IMR-90 (cell line): ENCODE measurements around the gene NAIF1. TPM values are rescaled to one million over a fixed set of nuclear protein-coding genes. Genes with fewer than 3 reads are reported as not detected.
A peak's percentile ranks its signal among the peaks of the same experiment; 100 is the strongest.

Experiments used
- ATAC-seq: fragments of 200-7000 bp; cut with Tn5 transposase; 2 replicates; pipeline ENCODE4 v1.9.1; 2020; ENCODE audit warnings: low read depth, mild to moderate bottlenecking, moderate library complexity
- BruUV-seq: library from RNA; stranded (reverse); fragments of 400-500 nt; replicated peaks from 2 replicates; lab custom pipeline; 2021; lab: Mats Ljungman, UMichigan
- CTCF ChIA-PET: fragments of 300-600 bp; formaldehyde crosslinking; extraction: SDS; loops from one replicate; lab custom pipeline; 2021; ENCODE audit warnings: antibody characterized with exemption; lab: Yijun Ruan, JAX
- POLR2A ChIA-PET: fragments of 300-600 bp; sonication (Branson Sonifier 250); formaldehyde crosslinking; loops from one replicate; lab custom pipeline; 2022; ENCODE audit warnings: antibody characterized with exemption; ENCODE audit not compliant: unreplicated experiment; lab: Charles Lee
- DNase-seq: peaks from one replicate; pipeline ENCODE4 v3.0.0; 2013
- H2AFZ ChIP-seq: replicated peaks from 2 replicates; pipeline ENCODE3; 2013; ENCODE audit warnings: low read length, mild to moderate bottlenecking; ENCODE audit not compliant: poor library complexity
- H2AK5ac ChIP-seq: 2 replicates; pipeline ENCODE4 v1.6.1; 2013; ENCODE audit warnings: low read depth, low read length, inconsistent platforms
- H2AK9ac ChIP-seq: replicated peaks from 2 replicates; pipeline ENCODE3; 2013; ENCODE audit warnings: mild to moderate bottlenecking, low read depth, low read length, moderate library complexity; ENCODE audit not compliant: poor library complexity
- H2BK120ac ChIP-seq: 2 replicates; pipeline ENCODE4 v1.6.1; 2013; ENCODE audit warnings: low read depth, low read length, inconsistent platforms
- H2BK15ac ChIP-seq: 3 replicates; pipeline ENCODE4 v1.6.1; 2013; ENCODE audit warnings: low read depth, low read length, inconsistent platforms
- H2BK20ac ChIP-seq: 2 replicates; pipeline ENCODE4 v1.6.1; 2013; ENCODE audit warnings: low read depth, mild to moderate bottlenecking, inconsistent platforms, low read length, moderate library complexity
- H2BK5ac ChIP-seq: 2 replicates; pipeline ENCODE4 v1.6.1; 2013; ENCODE audit warnings: mild to moderate bottlenecking, low read depth, low read length, inconsistent platforms; ENCODE audit not compliant: poor library complexity, severe bottlenecking
- H3K14ac ChIP-seq: replicated peaks from 2 replicates; pipeline ENCODE4 v1.6.1; 2013; ENCODE audit warnings: low read depth, low read length, inconsistent platforms
- H3K18ac ChIP-seq: 2 replicates; pipeline ENCODE4 v1.6.1; 2013; ENCODE audit warnings: low read depth, low read length, control low read depth
- H3K23ac ChIP-seq: 2 replicates; pipeline ENCODE4 v1.6.1; 2013; ENCODE audit warnings: low read depth, low read length, inconsistent platforms
- H3K27ac ChIP-seq: 2 replicates; pipeline ENCODE4 v1.5.1; 2013; ENCODE audit warnings: mild to moderate bottlenecking, control low read depth, low read length; ENCODE audit not compliant: insufficient read depth
- H3K27me3 ChIP-seq: 2 replicates; pipeline ENCODE4 v1.6.1; 2013; ENCODE audit warnings: low read length; ENCODE audit not compliant: control insufficient read depth, insufficient read depth
- H3K36me3 ChIP-seq: 2 replicates; pipeline ENCODE4 v1.6.1; 2013; ENCODE audit warnings: low read length, mixed read lengths; ENCODE audit not compliant: control insufficient read depth, insufficient read depth
- H3K4ac ChIP-seq: 2 replicates; pipeline ENCODE4 v1.6.1; 2013; ENCODE audit warnings: low read depth, low read length, inconsistent platforms
- H3K4me1 ChIP-seq: 2 replicates; pipeline ENCODE4 v1.6.1; 2013; ENCODE audit warnings: low read length, mixed read lengths; ENCODE audit not compliant: control insufficient read depth, insufficient read depth
- H3K4me2 ChIP-seq: 2 replicates; pipeline ENCODE4 v1.6.1; 2013; ENCODE audit warnings: low read depth, mild to moderate bottlenecking, control low read depth, low read length, moderate library complexity
- H3K4me3 ChIP-seq: 2 replicates; pipeline ENCODE4 v1.5.1; 2013; ENCODE audit warnings: low read depth, mild to moderate bottlenecking, control low read depth, low read length, moderate library complexity; ENCODE audit not compliant: insufficient read depth
- H3K56ac ChIP-seq: 2 replicates; pipeline ENCODE4 v1.6.1; 2013; ENCODE audit warnings: low read length, inconsistent platforms; ENCODE audit not compliant: insufficient read depth; ENCODE audit errors: extremely low read depth
- H3K79me1 ChIP-seq, 2 experiments: 2 replicates each; pipeline ENCODE4 v1.6.1; 2013; ENCODE audit warnings: low read length in 2 of 2, inconsistent platforms in 1 of 2, low read depth in 1 of 2
- H3K9ac ChIP-seq: 2 replicates; pipeline ENCODE4 v1.6.1; 2013; ENCODE audit warnings: low read depth, low read length, control low read depth
- H3K9me1 ChIP-seq: 2 replicates; pipeline ENCODE4 v1.6.1; 2013; ENCODE audit warnings: low read length, inconsistent platforms; ENCODE audit not compliant: insufficient read depth
- H3K9me3 ChIP-seq: 2 replicates; pipeline ENCODE4 v1.6.1; 2013; ENCODE audit warnings: low read length; ENCODE audit not compliant: control insufficient read depth, insufficient read depth
- H4K20me1 ChIP-seq: 2 replicates; pipeline ENCODE4 v1.6.1; 2013; ENCODE audit warnings: low read length, inconsistent platforms; ENCODE audit not compliant: insufficient read depth
- H4K5ac ChIP-seq: 2 replicates; pipeline ENCODE4 v1.6.1; 2013; ENCODE audit warnings: mild to moderate bottlenecking, low read depth, low read length, control low read depth
- H4K8ac ChIP-seq, 2 experiments: 2 replicates each; pipeline ENCODE4 v1.6.1; 2013; ENCODE audit warnings: low read depth in 2 of 2, low read length in 2 of 2, control low read depth in 1 of 2, inconsistent platforms in 1 of 2
- H4K91ac ChIP-seq: 2 replicates; pipeline ENCODE4 v1.6.1; 2013; ENCODE audit warnings: low read depth, low read length, inconsistent platforms; ENCODE audit not compliant: insufficient read depth
- BHLHE40 ChIP-seq: fragments of 150-350 bp; IDR thresholded peaks from 2 replicates; pipeline ENCODE4 v1.6.1; 2016; ENCODE audit warnings: mild to moderate bottlenecking, low read depth, low read length
- CEBPB ChIP-seq: IDR thresholded peaks from 2 replicates; pipeline ENCODE4 v1.6.1; 2012; ENCODE audit warnings: low read depth, low read length, improper control_type of control experiment
- CHD1 ChIP-seq: IDR thresholded peaks from 2 replicates; pipeline ENCODE4 v1.6.1; 2012; ENCODE audit warnings: low read depth, low read length, improper control_type of control experiment
- CTCF ChIP-seq: conservative IDR thresholded peaks from 2 replicates; pipeline ENCODE4 v1.5.1; 2012; ENCODE audit warnings: mild to moderate bottlenecking, low read depth, low read length, improper control_type of control experiment
- ELK1 ChIP-seq: fragments of 150-350 bp; IDR thresholded peaks from 2 replicates; pipeline ENCODE4 v1.6.1; 2016; ENCODE audit warnings: low read depth, mild to moderate bottlenecking, low read length, moderate library complexity, borderline replicate concordance
- FOS ChIP-seq: fragments of 150-350 bp; IDR thresholded peaks from 2 replicates; pipeline ENCODE4 v1.6.1; 2016; ENCODE audit warnings: low read depth, low read length
- MAFK ChIP-seq: IDR thresholded peaks from 2 replicates; pipeline ENCODE4 v1.6.1; 2012; ENCODE audit warnings: low read depth, low read length, improper control_type of control experiment
- MXI1 ChIP-seq: IDR thresholded peaks from 2 replicates; pipeline ENCODE4 v1.6.1; 2012; ENCODE audit warnings: low read depth, mild to moderate bottlenecking, low read length, moderate library complexity, borderline replicate concordance
- POLR2A ChIP-seq: IDR thresholded peaks from 2 replicates; pipeline ENCODE4 v1.6.1; 2012; ENCODE audit warnings: mild to moderate bottlenecking, low read depth, low read length
- RAD21 ChIP-seq: IDR thresholded peaks from 2 replicates; pipeline ENCODE4 v1.6.1; 2012; ENCODE audit warnings: low read length, improper control_type of control experiment
- RCOR1 ChIP-seq: IDR thresholded peaks from 2 replicates; pipeline ENCODE4 v1.6.1; 2012; ENCODE audit warnings: mild to moderate bottlenecking, low read length, improper control_type of control experiment; ENCODE audit not compliant: insufficient replicate concordance
- RFX5 ChIP-seq: IDR thresholded peaks from 2 replicates; pipeline ENCODE4 v1.8.0; 2012; ENCODE audit warnings: low read depth, mild to moderate bottlenecking, low read length, moderate library complexity
- SMC3 ChIP-seq: fragments of 150-350 bp; IDR thresholded peaks from 2 replicates; pipeline ENCODE4 v1.6.1; 2016; ENCODE audit warnings: low read depth, mild to moderate bottlenecking, antibody characterized with exemption, low read length, moderate library complexity
- USF2 ChIP-seq: fragments of 150-350 bp; IDR thresholded peaks from 2 replicates; pipeline ENCODE4 v1.6.1; 2017; ENCODE audit warnings: mild to moderate bottlenecking, antibody characterized with exemption, low read length, low read depth
- WGBS, 2 experiments: methylation state at CpG; one replicate each; pipeline versions ENCODE4 v1.1.5 to v1.1.7; 2013; ENCODE audit warnings: missing lambda C conversion rate in 2 of 2; ENCODE audit not compliant: insufficient read length in 1 of 2; ENCODE audit errors: extremely low coverage in 2 of 2; 5-methylcytosine and 5-hydroxymethylcytosine counted together
- dilution Hi-C: fragments of 300-500 bp; cut with HindIII; formaldehyde crosslinking; loops from one replicate; pipeline ENCODE4 v1.14.3; 2018; ENCODE audit warnings: low sequenced_read_pairs; ENCODE audit not compliant: unreplicated experiment
- in situ Hi-C: fragments of 300-500 bp; cut with MboI; formaldehyde crosslinking; loops from 3 replicates; pipeline ENCODE4 v1.14.3; 2019; ENCODE audit warnings: low sequenced_read_pairs, inconsistent platforms, mixed read lengths
- intact Hi-C: fragments of 100-400 bp; cut with micrococcal nuclease; formaldehyde crosslinking; loops from 2 replicates; pipeline ENCODE4 v1.10.0; 2022
- polyA plus RNA-seq, 3 experiments: library from polyadenylated mRNA; depleted of rRNA; stranded (reverse); fragments of >200 nt; gene quantifications; 2 replicates each; pipeline ENCODE4 v1.2.3, GENCODE V29; 2012; ENCODE audit warnings: low replicate concordance in 1 of 3
- total RNA-seq: library from RNA; depleted of rRNA; stranded (reverse); fragments of >200 nt; gene quantifications from 2 replicates; pipeline ENCODE4 v1.2.3, GENCODE V29; 2012

NAIF1 gene
- total and polyA plus RNA-seq, 2 of the 4 experiments (the other 2 are of a cell fraction): 9.7 to 10.1 TPM

GRCh38 chr9:128056086-128056485 is 11.0 kb downstream of the NAIF1 start:
- no CpG with 5 or more reads among the region's 3 CpGs for WGBS, 2 experiments

More at GRCh38 chr9:128056086-128056485, 11.0 kb downstream of the NAIF1 start:
- H3K36me3 ChIP-seq: no peaks in the 10 kb centered on the region; the same call in 1 of the 2 replicates
- H2AFZ ChIP-seq: no peak overlapping the region
- H3K4me2 ChIP-seq: no peak overlapping the region
- dilution Hi-C loops (no loop called here), in situ Hi-C loops (no loop called here), intact Hi-C loops (no loop called here)
- no peak overlapping the region for H2BK15ac ChIP-seq
- no peak overlapping the region for H2BK120ac ChIP-seq
- H3K9ac ChIP-seq: no peak overlapping the region
- H3K23ac ChIP-seq: no peak overlapping the region
- H4K5ac ChIP-seq: peak overlapping the region; percentile 61; the same call in 1 of the 2 replicates
- TF ChIP-seq CEBPB (no peak), MAFK (no peak), RCOR1 (no peak), SMC3 (no peak), POLR2A (no peak), BHLHE40 (no peak), FOS (no peak), USF2 (no peak), RFX5 (no peak), ELK1 (no peak), CTCF (no peak), RAD21 (no peak), CHD1 (no peak), MXI1 (no peak)
- ATAC-seq (no peak), DNase-seq (no peak)
- H3K4me1 ChIP-seq: peaks cover 7% of the 10 kb centered on the region; the same call in 1 of the 2 replicates
- H2AK9ac ChIP-seq: no peak overlapping the region
- no peak overlapping the region for H2BK5ac ChIP-seq
- BruUV-seq: no TSS peak
- peaks cover 7% of the 10 kb centered on the region for H3K9me1 ChIP-seq
- no peak overlapping the region for H3K27ac ChIP-seq
- peak overlapping the region; percentile 39; the same call in 1 of the 2 replicates for H3K18ac ChIP-seq
- no peaks in the 10 kb centered on the region for H3K27me3 ChIP-seq
- no peak overlapping the region for H3K4ac ChIP-seq
- H4K91ac ChIP-seq: no peak overlapping the region
- H2BK20ac ChIP-seq: no peak overlapping the region; the same call in 1 of the 2 replicates
- no peak overlapping the region for H3K4me3 ChIP-seq
- H4K20me1 ChIP-seq: no peaks in the 10 kb centered on the region
- H3K14ac ChIP-seq: no peak overlapping the region; the same call in 1 of the 2 replicates
- H4K8ac ChIP-seq: no peak overlapping the region
- no peaks in the 10 kb centered on the region for H3K79me1 ChIP-seq
- H3K9me3 ChIP-seq: no peaks in the 10 kb centered on the region
- no peak overlapping the region for H3K56ac ChIP-seq
- H2AK5ac ChIP-seq: 0 out of 2 replicates have a peak overlapping the region, but pooled peaks have one; percentile 27
- ChIA-PET POLR2A (no interaction called here), CTCF (no interaction called here)
